ENCODE data around the gene NTN3. TPM values are rescaled to one million over a fixed set of nuclear protein-coding genes. Genes with fewer than 3 reads are reported as not detected.

The NTN3 gene
- total RNA-seq, 1 experiment from 2014 or later = not detected

GRCh38 chr16:2485811-2486507 is 14.9 kb downstream of the NTN3 start:
- H3K27ac Mint-ChIP-seq (ENCODE audit: unreplicated experiment) = no peak overlapping the region
- peaks cover 17% of the 10 kb centered on the region for H3K36me3 Mint-ChIP-seq (ENCODE audit: insufficient read depth, unreplicated experiment)
- no peak for DNase-seq
- no peak overlapping the region for H3K4me3 Mint-ChIP-seq (ENCODE audit: low read depth, unreplicated experiment)
- H3K9me3 Mint-ChIP-seq (ENCODE audit: low read depth, unreplicated experiment) = no peaks in the 10 kb centered on the region
- peaks cover 7% of the 10 kb centered on the region for H3K4me1 Mint-ChIP-seq (ENCODE audit: low read depth, unreplicated experiment)
- TF ChIP-seq CTCF (IDR thresholded peaks at IDR 0.05; ENCODE audit: unreplicated experiment) = no peak
- H3K27me3 Mint-ChIP-seq (ENCODE audit: unreplicated experiment) = no peaks in the 10 kb centered on the region
- CTCF ChIA-PET = no interaction called here
- no TSS peak for BruUV-seq (replicated peaks)
- intact Hi-C loops (cut with micrococcal nuclease; ENCODE audit: unreplicated experiment) = no loop called here

DNA sequence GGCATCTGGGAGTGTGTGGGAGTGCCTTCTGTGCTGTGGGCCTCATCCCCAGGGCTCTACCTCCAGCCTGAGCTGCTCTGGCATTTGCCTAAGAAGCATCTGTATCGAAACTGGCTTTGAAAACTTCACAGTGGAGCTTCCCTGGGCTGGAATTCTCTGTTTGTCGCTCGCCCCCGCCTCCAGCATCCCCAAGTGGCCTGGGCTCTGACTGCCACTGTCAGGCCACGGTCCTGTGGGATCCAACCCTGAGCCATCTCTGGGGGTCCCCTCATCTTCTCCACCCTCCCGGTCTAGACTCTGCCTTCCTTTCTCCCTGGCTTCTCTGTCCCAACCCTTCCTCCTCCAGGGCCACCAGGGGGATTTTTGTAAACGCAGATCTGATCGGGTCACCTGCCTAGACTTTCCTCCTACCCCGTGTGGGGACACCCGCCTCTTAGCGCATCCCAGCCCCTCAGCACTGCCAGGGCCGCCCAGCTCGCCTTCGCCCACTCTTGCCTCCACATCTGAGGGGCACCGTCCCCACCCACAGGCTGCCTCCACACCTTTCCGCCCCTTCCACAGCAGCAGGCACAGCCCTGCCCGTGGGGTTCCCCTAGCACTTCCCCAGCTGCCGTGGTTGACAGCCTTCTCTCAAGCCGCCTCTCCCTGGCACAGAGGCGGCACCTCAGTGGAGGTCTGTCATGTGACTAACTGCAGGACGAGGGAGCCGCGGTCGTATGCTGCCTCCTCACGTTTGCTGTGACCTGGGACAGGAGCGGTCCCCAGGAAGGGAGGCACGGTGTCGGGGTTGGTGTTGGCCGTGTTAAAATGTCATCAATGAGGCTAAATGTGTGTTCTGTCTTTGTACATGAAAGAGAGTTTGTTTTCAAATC is 15.8 kb downstream of the NTN3 start:
- no peak overlapping the region for H3K27ac Mint-ChIP-seq (ENCODE audit: unreplicated experiment)
- H3K27me3 Mint-ChIP-seq (ENCODE audit: unreplicated experiment) = no peaks in the 10 kb centered on the region
- CTCF ChIA-PET = no interaction called here
- no TSS peak for BruUV-seq (replicated peaks)
- H3K9me3 Mint-ChIP-seq (ENCODE audit: low read depth, unreplicated experiment) = no peaks in the 10 kb centered on the region
- H3K4me3 Mint-ChIP-seq (ENCODE audit: low read depth, unreplicated experiment) = no peak overlapping the region
- peaks cover 7% of the 10 kb centered on the region for H3K4me1 Mint-ChIP-seq (ENCODE audit: low read depth, unreplicated experiment)
- no peak for TF ChIP-seq CTCF (IDR thresholded peaks at IDR 0.05; ENCODE audit: unreplicated experiment)
- peaks cover 17% of the 10 kb centered on the region for H3K36me3 Mint-ChIP-seq (ENCODE audit: insufficient read depth, unreplicated experiment)
- no peak for DNase-seq
- intact Hi-C loops (cut with micrococcal nuclease; ENCODE audit: unreplicated experiment) = no loop called here

GRCh38 chr16:2487517-2487842 is 16.4 kb downstream of the NTN3 start:
- Mint-ChIP-seq H3K27me3 (ENCODE audit: unreplicated experiment) (no peaks in the 10 kb centered on the region), H3K4me3 (ENCODE audit: low read depth, unreplicated experiment) (no peak overlapping the region), H3K27ac (ENCODE audit: unreplicated experiment) (no peak overlapping the region), H3K4me1 (ENCODE audit: low read depth, unreplicated experiment) (peaks cover 7% of the 10 kb centered on the region), H3K36me3 (ENCODE audit: insufficient read depth, unreplicated experiment) (peaks cover 14% of the 10 kb centered on the region), H3K9me3 (ENCODE audit: low read depth, unreplicated experiment) (no peaks in the 10 kb centered on the region)
- CTCF ChIA-PET = no interaction called here
- intact Hi-C loops (cut with micrococcal nuclease; ENCODE audit: unreplicated experiment) = no loop called here
- no TSS peak for BruUV-seq (replicated peaks)
- TF ChIP-seq CTCF (IDR thresholded peaks at IDR 0.05; ENCODE audit: unreplicated experiment) = no peak
- no peak for DNase-seq

GRCh38 chr16:2487903-2488531 is 16.9 kb downstream of the NTN3 start:
- peaks cover 9% of the 10 kb centered on the region for H3K36me3 Mint-ChIP-seq (ENCODE audit: insufficient read depth, unreplicated experiment)
- H3K27ac Mint-ChIP-seq (ENCODE audit: unreplicated experiment) = no peak overlapping the region
- intact Hi-C loops (cut with micrococcal nuclease; ENCODE audit: unreplicated experiment) = no loop called here
- CTCF ChIA-PET = interaction anchor here (0.7 kb wide), 1 partner anchor 141 kb away, joined by 3 read pairs; no protein-coding TSS in a partner anchor
- no peak overlapping the region for H3K4me3 Mint-ChIP-seq (ENCODE audit: low read depth, unreplicated experiment)
- no peak for DNase-seq
- peaks cover 7% of the 10 kb centered on the region for H3K4me1 Mint-ChIP-seq (ENCODE audit: low read depth, unreplicated experiment)
- H3K27me3 Mint-ChIP-seq (ENCODE audit: unreplicated experiment) = no peaks in the 10 kb centered on the region
- no peaks in the 10 kb centered on the region for H3K9me3 Mint-ChIP-seq (ENCODE audit: low read depth, unreplicated experiment)
- no TSS peak for BruUV-seq (replicated peaks)
- TF ChIP-seq CTCF (IDR thresholded peaks at IDR 0.05; ENCODE audit: unreplicated experiment) = no peak
